ENCODE data around the gene OSBPL2. TPM values are rescaled to one million over a fixed set of nuclear protein-coding genes. Genes with fewer than 3 reads are reported as not detected.

OSBPL2 gene
- total RNA-seq, 1 experiment from 2014 or later: 36.9 TPM

GRCh38 chr20:62235777-62236157 is 2.6 kb upstream of the OSBPL2 start:
- intact Hi-C loops (cut with micrococcal nuclease): no loop called here
- no peaks in the 10 kb centered on the region for H3K36me3 ChIP-seq (ENCODE audit: control insufficient read depth in 1 of 2, insufficient read depth in 2 of 2, low read length in 2 of 2)
- no peak overlapping the region for H3K9ac ChIP-seq (ENCODE audit: low read length)
- H3K4me1 ChIP-seq (ENCODE audit: control insufficient read depth in 1 of 2, insufficient read depth in 2 of 2, low read length in 2 of 2): peaks cover 5 to 30% of the 10 kb centered on the region in 2 experiments; a peak in 3 of 4 replicates
- no peak overlapping the region for H2AFZ ChIP-seq (ENCODE audit: low read depth, low read length, poor library complexity, severe bottlenecking)
- no TSS peak for BruUV-seq (replicated peaks)
- ChIA-PET POLR2A (no interaction called here), CTCF (no interaction called here), RAD21 (ENCODE audit: low non-redundant PET in 1 of 2, low total read pairs in 2 of 2, uncharacterized antibody in 2 of 2, unreplicated experiment in 2 of 2) (no interaction called here)
- H3K4me3 ChIP-seq (replicated peaks in 1 of 2; ENCODE audit: low read depth in 1 of 2, low read length in 2 of 2): no peak overlapping the region
- no peak overlapping the region for H3K27ac ChIP-seq (ENCODE audit: low read depth, low read length)
- H4K20me1 ChIP-seq (ENCODE audit: insufficient read depth): no peaks in the 10 kb centered on the region
- TF ChIP-seq RAD21 (IDR thresholded peaks at IDR 0.05; ENCODE audit: low read depth) (no peak), MAX (IDR thresholded peaks at IDR 0.05) (no peak), ELF1 (IDR thresholded peaks at IDR 0.05; ENCODE audit: borderline replicate concordance, low read depth) (no peak), CEBPB (IDR thresholded peaks at IDR 0.05; ENCODE audit: low read depth) (no peak), ZBTB33 (IDR thresholded peaks at IDR 0.05; ENCODE audit: extremely low read depth, insufficient replicate concordance, low read length) (no peak), CTCF (IDR thresholded peaks at IDR 0.05 in 2 of 3, conservative IDR thresholded peaks at IDR 0.05 in 1 of 3; ENCODE audit: borderline replicate concordance in 1 of 3, insufficient read depth in 1 of 3, low read depth in 2 of 3, low read length in 2 of 3) (no peak), SRF (IDR thresholded peaks at IDR 0.05; ENCODE audit: low read depth) (no peak), JUND (IDR thresholded peaks at IDR 0.05) (no peak), ZFX (IDR thresholded peaks at IDR 0.05) (no peak), FOSL1 (IDR thresholded peaks at IDR 0.05; ENCODE audit: low read depth) (no peak), EZH2 (IDR thresholded peaks at IDR 0.05) (no peak), SP1 (IDR thresholded peaks at IDR 0.05; ENCODE audit: low read depth) (no peak), EGR1 (IDR thresholded peaks at IDR 0.05; ENCODE audit: low read depth) (no peak)
- H3K79me2 ChIP-seq (ENCODE audit: insufficient read depth, low read length): peaks cover 17% of the 10 kb centered on the region
- H3K9me2 ChIP-seq (ENCODE audit: insufficient read depth): no peaks in the 10 kb centered on the region
- no peaks in the 10 kb centered on the region for H3K27me3 ChIP-seq (ENCODE audit: insufficient read depth, low read length)
- no peaks in the 10 kb centered on the region for H3K9me3 ChIP-seq (ENCODE audit: control insufficient read depth in 1 of 2, insufficient read depth in 1 of 2, low read depth in 1 of 2, low read length in 2 of 2)
- DNase-seq (ENCODE audit: low read depth, low spot score): no peak
- no peak overlapping the region for H3K4me2 ChIP-seq (ENCODE audit: low read length)
- no peak for ATAC-seq

Measured in HCT116 (cell line).